D341Med (cell line): Measurements from ENCODE around the gene NKAIN2.
"Not testable (repeated sequence)": the region's sequence is repeated elsewhere in the genome, so short reads cannot be mapped to it uniquely, and the experiment has no call there.

Experiments
- DNase-seq: peaks from one replicate; pipeline ENCODE4 v3.0.0; 2012; ENCODE audit warnings: low spot score

The NKAIN2 gene

GRCh38 chr6:124099520-124099919, 295.9 kb downstream of the NKAIN2 start:
- DNase-seq, result no peak

- no peak for DNase-seq
Observed at GRCh38 chr6:124110514-124110913, 306.8 kb downstream of the NKAIN2 start.

GRCh38 chr6:124119596-124119995, 315.9 kb downstream of the NKAIN2 start:
- DNase-seq, result no peak

GRCh38 chr6:124123617-124124209, 320.0 kb downstream of the NKAIN2 start:
- no peak for DNase-seq

GRCh38 chr6:124131259-124131658, 327.6 kb downstream of the NKAIN2 start:
- DNase-seq, result no peak

GRCh38 chr6:124131779-124132178, 328.1 kb downstream of the NKAIN2 start:
- no peak for DNase-seq

GRCh38 chr6:124132256-124132655, 328.6 kb downstream of the NKAIN2 start:
- no peak for DNase-seq

- no peak for DNase-seq
Observed at GRCh38 chr6:124142852-124143251, 339.2 kb downstream of the NKAIN2 start.

- no peak for DNase-seq
Observed at GRCh38 chr6:124143435-124143834, 339.8 kb downstream of the NKAIN2 start.

- no peak for DNase-seq
Observed at GRCh38 chr6:124147621-124148020, 344.0 kb downstream of the NKAIN2 start.

- no peak for DNase-seq
Observed at GRCh38 chr6:124148236-124148957, 344.7 kb downstream of the NKAIN2 start.

GRCh38 chr6:124149646-124150045, 346.0 kb downstream of the NKAIN2 start:
- no peak for DNase-seq

GRCh38 chr6:124158024-124158423, 354.4 kb downstream of the NKAIN2 start:
- DNase-seq, result no peak

- DNase-seq, result no peak
Observed at GRCh38 chr6:124163676-124164075, 360.0 kb downstream of the NKAIN2 start.

GRCh38 chr6:124164343-124164742, 360.7 kb downstream of the NKAIN2 start:
- no peak for DNase-seq

- DNase-seq, result not testable (repeated sequence)
Observed at GRCh38 chr6:124167249-124167648, 363.6 kb downstream of the NKAIN2 start.

- DNase-seq, result no peak
Observed at GRCh38 chr6:124190256-124190655, 386.6 kb downstream of the NKAIN2 start.

GRCh38 chr6:124193132-124193531, 389.5 kb downstream of the NKAIN2 start:
- no peak for DNase-seq

- DNase-seq, result no peak
Observed at GRCh38 chr6:124197148-124197547, 393.5 kb downstream of the NKAIN2 start.

GRCh38 chr6:124199286-124199685, 395.6 kb downstream of the NKAIN2 start:
- no peak for DNase-seq

- no peak for DNase-seq
Observed at GRCh38 chr6:124200661-124201060, 397.0 kb downstream of the NKAIN2 start.

- no peak for DNase-seq
Observed at GRCh38 chr6:124203101-124203811, 399.6 kb downstream of the NKAIN2 start.

- DNase-seq, result no peak
Observed at GRCh38 chr6:124203812-124204167, 400.1 kb downstream of the NKAIN2 start.
